CD4-positive, alpha-beta memory T cell (primary cell): ENCODE results near the gene MRPS31. TPM values are rescaled to one million over a fixed set of nuclear protein-coding genes. Genes with fewer than 3 reads are reported as not detected.
A peak's percentile ranks its signal among the peaks of the same experiment; 100 is the strongest.
"Not testable (repeated sequence)": the region's sequence is repeated elsewhere in the genome, so short reads cannot be mapped to it uniquely, and the experiment has no call there.

Experiments used
- CTCF ChIA-PET: fragments of 350-600 bp; sonication (Branson Sonifier 250); formaldehyde crosslinking; loops from one replicate; lab custom pipeline; 2021; ENCODE audit warnings: inconsistent platforms; ENCODE audit not compliant: partially characterized antibody; lab: Charles Lee
- POLR2A ChIA-PET: fragments of 350-600 bp; sonication (Branson Sonifier 250); formaldehyde crosslinking; loops from one replicate; lab custom pipeline; 2021; ENCODE audit not compliant: partially characterized antibody; lab: Charles Lee
- DNase-seq, 5 donors: peaks; one replicate each; pipeline versions ENCODE4 v3.0.0 to v3.0.0-alpha.2; 2020 to 2022; ENCODE audit warnings: mixed read lengths in 1 of 5
- H3K27ac ChIP-seq: one replicate; pipeline ENCODE4 v1.7.0; 2013; ENCODE audit warnings: low read depth, low read length
- H3K27me3 ChIP-seq: 2 replicates; pipeline ENCODE4 v1.7.0; 2013; ENCODE audit warnings: mild to moderate bottlenecking, low read length, moderate library complexity; ENCODE audit not compliant: insufficient read depth
- H3K36me3 ChIP-seq: 2 replicates; pipeline ENCODE4 v1.7.0; 2013; ENCODE audit warnings: mild to moderate bottlenecking, low read length, moderate library complexity; ENCODE audit not compliant: insufficient read depth
- H3K4me1 ChIP-seq: 2 replicates; pipeline ENCODE4 v1.7.0; 2013; ENCODE audit warnings: mild to moderate bottlenecking, low read length, moderate library complexity; ENCODE audit not compliant: insufficient read depth
- H3K4me3 ChIP-seq, 2 donors: one replicate each; pipeline ENCODE4 v1.7.0; 2013; ENCODE audit warnings: low read length in 2 of 2, mild to moderate bottlenecking in 1 of 2
- H3K9me3 ChIP-seq, 2 donors: one replicate each; pipeline ENCODE4 v1.7.0; 2013; ENCODE audit warnings: low read length in 2 of 2, control low read depth in 1 of 2; ENCODE audit not compliant: control insufficient read depth in 1 of 2
- H3K27ac Mint-ChIP-seq, 7 donors: one replicate each; pipeline ENCODE4 v1.8.0; 2020 to 2021; ENCODE audit warnings: mixed read lengths in 7 of 7, mild to moderate bottlenecking in 6 of 7, inconsistent platforms in 3 of 7, moderate library complexity in 3 of 7
- H3K27me3 Mint-ChIP-seq, 2 donors: one replicate each; pipeline ENCODE4 v1.8.0; 2020 to 2021; ENCODE audit warnings: mixed read lengths in 2 of 2
- H3K36me3 Mint-ChIP-seq, 2 donors: one replicate each; pipeline ENCODE4 v1.8.0; 2020 to 2021; ENCODE audit warnings: mixed read lengths in 2 of 2, inconsistent platforms in 1 of 2, mild to moderate bottlenecking in 1 of 2
- H3K4me1 Mint-ChIP-seq, 4 donors: one replicate each; pipeline ENCODE4 v1.8.0; 2020 to 2021; ENCODE audit warnings: mixed read lengths in 4 of 4, mild to moderate bottlenecking in 1 of 4
- H3K4me3 Mint-ChIP-seq, 8 donors: one replicate each; pipeline ENCODE4 v1.8.0; 2020 to 2021; ENCODE audit warnings: mixed read lengths in 8 of 8, mild to moderate bottlenecking in 7 of 8, moderate library complexity in 6 of 8, inconsistent platforms in 3 of 8
- H3K9me3 Mint-ChIP-seq, 8 donors: one replicate each; pipeline ENCODE4 v1.8.0; 2020 to 2021; ENCODE audit warnings: mixed read lengths in 8 of 8, mild to moderate bottlenecking in 5 of 8, inconsistent platforms in 3 of 8, moderate library complexity in 1 of 8
- intact Hi-C: fragments of 100-400 bp; cut with micrococcal nuclease; formaldehyde crosslinking; loops from one replicate; pipeline ENCODE4 v1.15.1; 2023
- polyA plus RNA-seq, 2 donors: library from polyadenylated mRNA; unstranded; fragments of 300-500 nt; fragmentation: Illumina TruSeq; gene quantifications; one replicate each; pipeline ENCODE4 v1.2.3, GENCODE V29; 2021
- total RNA-seq, 2 experiments: library from RNA; stranded (reverse); gene quantifications; one replicate each; pipeline ENCODE4 v1.2.3, GENCODE V29; 2021

The MRPS31 gene
- total and polyA plus RNA-seq, 4 experiments from 2014 or later: 37.7 to 58.5 (median 43.8) TPM

GRCh38 chr13:40789275-40790153, 18.5 kb upstream of the MRPS31 start, which contains the start of gene SLC25A15:
Gene SLC25A15, plus strand, starts transcription at chr13:40789611. Its CDS starts 3,616 bp downstream, at chr13:40793227.
- peaks cover 0 to 12% of the 10 kb centered on the region in 2 donors for H3K36me3 Mint-ChIP-seq
- Histone ChIP-seq H3K9me3 (no peaks in the 10 kb centered on the region), H3K27me3 (no peaks in the 10 kb centered on the region), H3K4me3 (peak within 1 kb of the TSS; percentile 17 to 63), H3K4me1 (peaks cover 7% of the 10 kb centered on the region), H3K36me3 (peaks cover 5% of the 10 kb centered on the region), H3K27ac (peak within 1 kb of the TSS; percentile 56)
- POLR2A ChIA-PET: interaction anchor here (0.6 to 3.1 kb wide), 14 partner anchors 10 to 1751 kb away, joined by 3 to 34 read pairs (median 4); partner anchors contain the start of genes MRPS31, NHLRC3, PROSER1 and WBP4
- CTCF ChIA-PET: interaction anchor here (0.7 to 4.4 kb wide), 8 partner anchors 9 to 1104 kb away, joined by 3 to 40 read pairs (median 4); no protein-coding TSS in a partner anchor
- intact Hi-C loops: loop anchor here (1.0 to 2.0 kb wide), 2 partner anchors 12 to 19 kb away; partner anchors contain the start of gene MRPS31
- no peaks in the 10 kb centered on the region for H3K27me3 Mint-ChIP-seq
- peak; percentile 62 to 80 (median 72) for DNase-seq
- peak within 1 kb of the TSS; percentile 81 to 89 (median 83) for H3K4me3 Mint-ChIP-seq
- no peaks in the 10 kb centered on the region for H3K9me3 Mint-ChIP-seq
- peaks cover 12 to 39% (median 24%) of the 10 kb centered on the region in 4 donors for H3K4me1 Mint-ChIP-seq
- H3K27ac Mint-ChIP-seq: peak within 1 kb of the TSS; percentile 64 to 94 (median 85)

GRCh38 chr13:40788540-40789274, 17.7 kb upstream of the MRPS31 start:
- not testable (repeated sequence) for H3K9me3 Mint-ChIP-seq, H3K27me3 Mint-ChIP-seq, H3K9me3 ChIP-seq, H3K27me3 ChIP-seq, H3K4me1 ChIP-seq, H3K36me3 ChIP-seq, DNase-seq, H3K36me3 Mint-ChIP-seq
- intact Hi-C loops: loop anchor here (1.0 to 2.0 kb wide), 2 partner anchors 11 to 18 kb away; partner anchors contain the start of gene MRPS31
- H3K4me1 Mint-ChIP-seq: peaks cover 11 to 39% (median 22%) of the 10 kb centered on the region in 4 donors
- POLR2A ChIA-PET: interaction anchor here (0.8 to 3.1 kb wide), 12 partner anchors 10 to 1750 kb away, joined by 3 to 34 read pairs (median 6); partner anchors contain the start of genes MRPS31, NHLRC3, PROSER1 and WBP4
- Histone ChIP-seq H3K27ac (peak overlapping the region; percentile 56), H3K4me3 (peak overlapping the region; percentile 17 to 63)
- peak overlapping the region; percentile 72 to 86 (median 77) for H3K4me3 Mint-ChIP-seq
- CTCF ChIA-PET: interaction anchor here (0.6 to 4.4 kb wide), 7 partner anchors 10 to 1103 kb away, joined by 3 to 40 read pairs (median 4); no protein-coding TSS in a partner anchor
- H3K27ac Mint-ChIP-seq: peak overlapping the region; percentile 15 to 94 (median 74)

GRCh38 chr13:40787062-40787461, 16.1 kb upstream of the MRPS31 start:
- Histone ChIP-seq H3K4me1 (peaks cover 7% of the 10 kb centered on the region), H3K27ac (no peak overlapping the region), H3K4me3 (no peak overlapping the region), H3K36me3 (no peaks in the 10 kb centered on the region), H3K27me3 (no peaks in the 10 kb centered on the region), H3K9me3 (no peaks in the 10 kb centered on the region)
- DNase-seq: no peak
- peaks cover 8 to 30% (median 18%) of the 10 kb centered on the region in 4 donors for H3K4me1 Mint-ChIP-seq
- POLR2A ChIA-PET: interaction anchor here (1.0 to 1.2 kb wide), 3 partner anchors 10 to 134 kb away, joined by 3 to 6 read pairs (median 4); no protein-coding TSS in a partner anchor
- intact Hi-C loops: no loop called here
- peak overlapping the region in 5 of 7 donors; percentile 18 to 92 (median 47) for H3K27ac Mint-ChIP-seq
- no peaks in the 10 kb centered on the region for H3K27me3 Mint-ChIP-seq
- no peaks in the 10 kb centered on the region for H3K36me3 Mint-ChIP-seq
- no peaks in the 10 kb centered on the region for H3K9me3 Mint-ChIP-seq
- peak overlapping the region in 7 of 8 donors; percentile 13 to 80 (median 66) for H3K4me3 Mint-ChIP-seq
- CTCF ChIA-PET: interaction anchor here (3.1 to 4.4 kb wide), 2 partner anchors 8 to 12 kb away, joined by 9 to 40 read pairs; no protein-coding TSS in a partner anchor

- no peaks in the 10 kb centered on the region for H3K36me3 ChIP-seq
- no peaks in the 10 kb centered on the region for H3K27me3 Mint-ChIP-seq
- no peak overlapping the region for H3K4me3 ChIP-seq
- H3K9me3 ChIP-seq: no peaks in the 10 kb centered on the region
- ChIA-PET POLR2A (interaction anchor here (1.0 to 1.1 kb wide), 2 partner anchors 9 to 10 kb away, joined by 3 to 4 read pairs; no protein-coding TSS in a partner anchor), CTCF (interaction anchor here (4.4 kb wide), 1 partner anchor 8 kb away, joined by 40 read pairs; no protein-coding TSS in a partner anchor)
- H3K27ac ChIP-seq: no peak overlapping the region
- peaks cover 8 to 30% (median 15%) of the 10 kb centered on the region in 4 donors for H3K4me1 Mint-ChIP-seq
- DNase-seq: no peak
- no peaks in the 10 kb centered on the region for H3K9me3 Mint-ChIP-seq
- intact Hi-C loops: no loop called here
- peaks cover 7% of the 10 kb centered on the region for H3K4me1 ChIP-seq
- peak overlapping the region in 1 of 8 donors; percentile 13 for H3K4me3 Mint-ChIP-seq
- H3K27me3 ChIP-seq: no peaks in the 10 kb centered on the region
- H3K36me3 Mint-ChIP-seq: no peaks in the 10 kb centered on the region
- peak overlapping the region in 4 of 7 donors; percentile 71 to 92 (median 75) for H3K27ac Mint-ChIP-seq
Observed at GRCh38 chr13:40786568-40786996, 15.6 kb upstream of the MRPS31 start.

GRCh38 chr13:40784540-40784939, 13.6 kb upstream of the MRPS31 start:
- Mint-ChIP-seq H3K4me1 (peaks cover 4 to 20% (median 8%) of the 10 kb centered on the region in 4 donors), H3K36me3 (no peaks in the 10 kb centered on the region), H3K9me3 (no peaks in the 10 kb centered on the region), H3K27ac (no peak overlapping the region), H3K27me3 (no peaks in the 10 kb centered on the region), H3K4me3 (no peak overlapping the region)
- DNase-seq: no peak
- Histone ChIP-seq H3K27me3 (no peaks in the 10 kb centered on the region), H3K9me3 (no peaks in the 10 kb centered on the region), H3K4me3 (no peak overlapping the region), H3K4me1 (peaks cover 7% of the 10 kb centered on the region), H3K36me3 (no peaks in the 10 kb centered on the region), H3K27ac (no peak overlapping the region)
- CTCF ChIA-PET: no interaction called here
- intact Hi-C loops: no loop called here
- POLR2A ChIA-PET: no interaction called here

- H3K36me3 Mint-ChIP-seq, H3K27me3 ChIP-seq, H3K9me3 Mint-ChIP-seq, H3K4me3 ChIP-seq, H3K9me3 ChIP-seq, H3K27me3 Mint-ChIP-seq, CTCF ChIA-PET, DNase-seq, intact Hi-C loops, H3K4me1 ChIP-seq, H3K4me3 Mint-ChIP-seq, H3K27ac Mint-ChIP-seq, H3K36me3 ChIP-seq, H3K27ac ChIP-seq: not testable (repeated sequence)
- H3K4me1 Mint-ChIP-seq: peaks cover 5 to 19% (median 10%) of the 10 kb centered on the region in 4 donors
- POLR2A ChIA-PET: interaction anchor here (1.2 kb wide), 1 partner anchor 11 kb away, joined by 3 read pairs; the partner anchor contains the start of gene MRPS31
Observed at GRCh38 chr13:40782971-40783370, 12.0 kb upstream of the MRPS31 start.
